Epithelial cell of prostate (primary cell): Measurements from ENCODE around the gene NPTXR.

Experiments used
- DNase-seq: peaks from one replicate; pipeline ENCODE4 v3.0.0-alpha.2; 2011; ENCODE audit warnings: low read depth, low spot score
- H3K27ac ChIP-seq: fragments of 450-650 bp; 2 replicates; pipeline ENCODE4 v1.5.1; 2017; ENCODE audit warnings: mild to moderate bottlenecking

Gene NPTXR

DNA sequence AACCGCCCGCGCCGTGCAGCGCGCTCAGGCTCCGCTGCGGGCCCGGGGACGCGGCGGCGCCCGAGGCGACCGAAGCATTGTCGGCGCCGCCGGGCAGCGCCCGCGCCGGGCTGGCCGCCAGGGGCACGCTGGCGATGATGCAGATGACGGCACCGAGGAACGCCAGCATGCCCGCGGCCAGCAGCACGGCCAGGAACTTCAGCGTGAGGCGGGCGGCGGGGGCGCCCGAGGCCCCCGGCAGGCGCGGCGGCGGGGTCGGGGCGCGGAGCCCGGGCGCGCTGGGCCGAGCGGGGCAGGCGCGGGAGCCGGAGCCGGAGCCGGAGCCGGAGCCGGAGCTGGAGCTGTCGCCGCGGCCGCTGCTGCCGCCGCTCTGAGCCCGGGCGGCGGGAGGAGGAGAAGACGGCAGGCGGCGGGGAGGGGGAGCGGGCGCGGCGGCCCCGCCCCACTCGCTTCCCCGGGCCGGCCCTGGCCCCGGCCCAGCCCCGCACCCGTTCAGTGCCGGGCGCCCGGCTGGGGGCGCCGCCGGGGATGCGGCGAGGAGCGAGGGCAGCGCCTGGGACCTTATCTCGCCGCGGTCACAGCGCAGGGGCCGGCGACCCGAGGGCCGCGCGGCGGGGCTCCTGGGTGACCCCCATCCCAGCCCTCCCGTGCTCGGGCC is at the start of gene NPTXR:
NPTXR (minus strand) TSS at position 372 of the 658 bp plus-strand sequence.
- H3K27ac ChIP-seq, result no peak within 1 kb of the TSS
- DNase-seq, result no peak

DNA sequence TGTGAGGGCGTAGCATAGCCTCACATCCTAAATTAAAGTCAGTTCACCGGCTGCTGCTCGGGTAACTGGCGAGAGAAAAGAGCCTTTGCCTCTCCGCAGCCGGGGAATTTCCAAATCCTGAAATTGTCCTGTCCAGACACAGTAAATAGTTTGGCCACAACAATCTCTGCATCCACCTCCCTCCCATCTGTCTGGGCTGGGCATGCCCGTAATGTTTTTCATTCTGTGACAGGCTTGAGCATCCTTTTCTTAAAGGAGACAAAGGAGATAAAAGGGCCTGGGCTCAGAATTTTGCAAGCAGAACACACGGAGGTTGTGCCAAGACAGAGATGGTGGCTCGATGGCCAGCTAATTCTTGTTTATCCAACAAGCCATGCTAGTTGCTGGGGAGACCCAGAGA is 47.4 kb upstream of the NPTXR start:
- DNase-seq, result no peak
- H3K27ac ChIP-seq, result no peak overlapping the region

DNA sequence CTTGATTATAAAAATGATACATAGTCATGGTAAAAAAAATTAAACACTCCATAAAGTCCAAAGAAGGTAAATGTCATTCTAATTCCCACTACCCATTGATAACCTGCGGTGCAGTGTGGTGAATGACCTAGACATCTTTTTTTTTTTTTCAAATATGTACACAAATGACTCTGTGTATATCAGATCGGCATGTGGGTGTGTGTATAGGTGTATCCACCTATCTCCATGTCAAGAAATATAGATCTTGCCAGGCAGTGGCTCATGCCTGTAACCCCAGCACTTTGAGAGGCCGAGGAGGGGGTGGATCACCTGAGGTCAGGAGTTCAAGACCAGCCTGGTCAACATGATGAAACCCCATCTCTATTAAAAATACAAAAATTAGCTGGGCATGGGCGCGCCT is 46.5 kb upstream of the NPTXR start:
- no peak overlapping the region for H3K27ac ChIP-seq
- DNase-seq, result no peak

DNA sequence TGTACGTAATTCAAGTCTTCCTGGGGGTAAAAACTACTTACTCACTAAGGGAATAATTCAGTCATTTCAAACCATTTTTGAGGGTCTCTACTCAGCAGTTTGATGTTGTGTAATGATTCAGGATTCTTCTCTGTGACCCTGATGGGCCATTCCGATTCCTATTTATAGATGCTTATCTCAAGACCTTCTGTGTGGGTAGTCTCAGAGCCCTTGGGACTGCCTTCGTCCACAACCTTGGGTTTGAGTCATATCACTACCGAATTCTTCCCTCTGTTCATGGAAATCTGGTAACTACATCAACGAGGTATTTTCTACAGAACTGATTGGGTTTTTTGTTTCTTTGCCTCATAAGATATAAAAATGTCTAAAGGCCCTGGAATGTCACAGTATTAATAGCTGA is 42.5 kb upstream of the NPTXR start:
- DNase-seq, result no peak
- no peak overlapping the region for H3K27ac ChIP-seq

DNA sequence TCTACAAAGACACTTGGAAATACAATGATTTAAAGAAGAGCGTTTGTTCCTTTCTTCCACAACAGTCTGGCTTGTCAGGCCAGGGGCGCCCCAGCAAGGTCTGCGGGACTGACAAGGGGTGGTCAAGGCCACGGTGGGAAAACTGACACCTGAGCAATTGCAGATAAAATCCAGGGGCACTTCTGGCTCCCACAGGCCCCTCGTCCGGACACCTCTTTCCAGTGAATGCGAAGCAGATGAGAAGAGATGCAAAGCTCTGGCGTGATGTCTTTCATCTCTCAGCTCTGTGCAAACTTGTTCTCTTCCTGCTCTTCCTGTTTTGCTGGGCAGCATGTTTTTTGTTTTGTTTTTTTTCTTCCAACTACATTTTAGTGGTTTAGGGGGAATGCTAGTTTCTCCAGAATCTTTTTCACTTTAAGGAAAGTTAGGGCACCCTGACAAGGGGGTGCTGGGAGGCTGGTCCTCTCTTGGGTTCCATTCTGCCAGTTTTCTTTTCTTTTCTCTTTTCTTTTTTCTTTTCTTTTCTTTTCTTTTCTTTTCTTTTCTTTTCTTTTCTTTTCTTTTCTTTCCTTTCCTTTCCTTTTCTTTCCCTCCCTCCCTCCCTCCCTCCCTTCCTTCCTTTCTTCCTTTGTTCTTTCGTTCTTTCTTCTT is 39.3 kb upstream of the NPTXR start:
- H3K27ac ChIP-seq, result no peak overlapping the region
- DNase-seq, result no peak

DNA sequence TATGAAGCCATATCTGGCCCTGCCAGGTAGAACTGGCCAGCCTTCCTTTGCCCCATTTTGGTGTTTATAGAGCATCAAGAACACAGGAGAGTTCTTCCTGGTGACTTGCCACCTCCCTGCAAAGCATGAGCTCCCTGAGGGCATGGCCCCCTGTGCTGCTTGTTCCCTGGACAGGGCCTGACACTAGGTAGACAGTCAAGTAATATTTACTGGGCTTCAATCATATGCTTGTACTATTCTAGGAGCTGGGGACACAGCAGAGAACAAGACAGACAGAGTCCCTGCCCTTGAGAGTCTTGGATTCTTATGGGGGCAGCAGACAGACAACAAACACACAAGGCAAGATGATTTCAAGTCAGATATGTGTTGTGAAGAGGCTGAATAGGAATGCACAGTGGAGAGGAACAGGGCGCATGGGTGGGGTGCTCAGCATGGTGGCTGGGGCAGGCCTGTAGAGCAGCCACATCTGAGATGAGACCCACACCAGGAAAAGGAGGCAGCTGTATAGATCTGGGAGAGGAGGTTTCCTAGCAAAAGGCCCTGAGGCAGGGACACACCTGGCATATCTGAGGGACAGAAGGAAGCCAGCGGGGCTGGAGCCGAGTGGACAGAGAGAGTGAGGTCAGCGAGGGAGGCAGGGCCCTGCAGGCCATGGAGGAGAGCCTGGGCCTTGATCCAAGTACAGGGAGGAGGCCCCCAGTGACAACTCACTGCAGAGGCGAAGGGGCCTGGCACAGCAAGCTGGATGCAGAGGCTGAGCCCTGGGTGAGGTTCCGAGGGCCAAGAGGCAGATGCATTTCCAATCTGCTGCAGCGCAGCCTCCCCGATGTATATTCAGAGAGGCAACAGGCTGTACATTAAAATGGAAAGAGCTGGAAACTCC is 38.4 kb upstream of the NPTXR start:
- no peak overlapping the region for H3K27ac ChIP-seq
- no peak for DNase-seq

DNA sequence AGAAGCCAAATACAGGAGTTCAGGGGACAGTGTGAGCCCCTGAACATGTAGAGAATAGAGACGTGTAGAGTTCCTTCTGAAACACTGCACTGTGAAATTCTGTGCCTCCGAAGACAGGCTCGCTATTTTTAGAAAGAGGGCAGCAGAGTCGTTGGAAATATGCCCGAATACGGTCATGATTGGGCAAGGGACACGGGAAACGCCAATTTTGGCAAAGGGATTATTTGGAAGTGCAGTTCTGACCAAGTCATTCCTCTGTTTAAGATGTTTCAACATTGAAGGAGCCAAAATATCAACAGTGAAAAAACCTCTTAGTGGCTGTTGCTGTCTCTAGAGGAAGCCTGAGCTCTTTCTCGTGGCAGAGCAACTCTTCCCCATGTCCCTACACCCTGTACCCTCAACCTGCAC is 37.6 kb upstream of the NPTXR start:
- no peak overlapping the region for H3K27ac ChIP-seq
- DNase-seq, result no peak

DNA sequence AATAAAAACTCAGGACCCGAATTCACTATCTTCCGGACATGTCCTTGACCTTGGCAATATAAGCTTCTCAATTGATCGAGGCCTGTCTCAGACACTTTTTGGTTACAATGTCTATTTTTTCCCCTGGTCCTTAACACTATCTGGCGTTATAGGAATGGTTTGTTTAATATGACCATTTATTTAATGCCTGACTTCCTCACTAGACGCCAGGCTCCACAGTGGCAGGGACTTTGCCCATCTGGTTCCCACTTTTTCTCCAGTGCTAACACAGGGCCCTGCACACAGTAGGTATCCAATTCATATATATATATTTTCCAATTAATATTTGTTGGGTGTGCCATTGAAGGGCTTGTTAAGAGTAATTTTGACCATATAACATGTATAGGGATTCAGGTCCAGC is 36.1 kb upstream of the NPTXR start:
- no peak overlapping the region for H3K27ac ChIP-seq
- no peak for DNase-seq

DNA sequence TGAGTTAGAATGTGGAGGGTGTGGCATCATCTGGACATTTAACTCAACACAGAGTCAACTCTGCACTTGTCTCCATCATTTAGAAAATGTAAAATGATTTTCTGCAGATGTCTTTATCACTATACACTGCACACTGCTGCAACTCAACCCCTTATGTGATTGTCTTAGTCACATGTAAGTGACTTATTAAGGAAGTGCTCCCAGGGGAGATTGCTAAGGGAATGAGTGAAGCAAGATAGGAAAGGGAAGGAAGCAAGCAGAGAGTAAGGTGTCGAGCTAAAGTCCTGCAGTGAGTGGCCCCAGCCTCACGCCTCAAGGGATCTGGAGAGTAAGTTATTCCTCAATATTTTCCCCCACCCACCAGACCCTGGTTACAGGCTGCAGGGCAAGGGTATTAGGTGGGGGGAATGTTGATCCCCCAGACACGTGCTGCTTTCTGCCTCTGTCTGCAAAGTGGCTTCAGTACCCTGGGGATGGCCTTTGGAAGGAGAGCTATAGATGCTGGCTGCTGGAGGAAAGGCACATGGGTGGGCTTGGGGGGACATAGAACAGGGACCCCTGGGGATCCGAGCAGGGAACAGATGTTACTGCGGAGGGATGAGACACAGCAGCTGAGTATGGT is 35.4 kb upstream of the NPTXR start:
- H3K27ac ChIP-seq, result no peak overlapping the region
- DNase-seq, result no peak

DNA sequence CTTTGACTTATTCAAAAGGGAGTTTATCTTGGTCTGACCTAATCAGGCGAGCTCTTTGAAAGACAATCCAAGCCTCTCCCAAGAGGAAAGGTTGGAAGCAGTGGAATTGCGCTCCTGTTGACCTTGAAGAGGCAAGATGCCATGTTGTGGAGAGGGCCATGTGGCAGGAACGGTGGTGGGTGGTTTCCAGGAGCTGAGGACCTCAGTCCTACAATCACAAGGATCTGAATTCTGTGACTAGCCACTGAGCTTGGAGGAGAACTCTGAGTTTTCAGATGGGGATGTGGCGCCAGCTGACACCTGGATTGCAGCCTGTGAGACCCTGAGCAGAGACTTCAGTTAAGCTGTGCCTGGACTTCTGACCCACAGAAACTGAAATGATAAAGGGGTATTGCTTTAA is 34.2 kb upstream of the NPTXR start:
- no peak overlapping the region for H3K27ac ChIP-seq
- no peak for DNase-seq

DNA sequence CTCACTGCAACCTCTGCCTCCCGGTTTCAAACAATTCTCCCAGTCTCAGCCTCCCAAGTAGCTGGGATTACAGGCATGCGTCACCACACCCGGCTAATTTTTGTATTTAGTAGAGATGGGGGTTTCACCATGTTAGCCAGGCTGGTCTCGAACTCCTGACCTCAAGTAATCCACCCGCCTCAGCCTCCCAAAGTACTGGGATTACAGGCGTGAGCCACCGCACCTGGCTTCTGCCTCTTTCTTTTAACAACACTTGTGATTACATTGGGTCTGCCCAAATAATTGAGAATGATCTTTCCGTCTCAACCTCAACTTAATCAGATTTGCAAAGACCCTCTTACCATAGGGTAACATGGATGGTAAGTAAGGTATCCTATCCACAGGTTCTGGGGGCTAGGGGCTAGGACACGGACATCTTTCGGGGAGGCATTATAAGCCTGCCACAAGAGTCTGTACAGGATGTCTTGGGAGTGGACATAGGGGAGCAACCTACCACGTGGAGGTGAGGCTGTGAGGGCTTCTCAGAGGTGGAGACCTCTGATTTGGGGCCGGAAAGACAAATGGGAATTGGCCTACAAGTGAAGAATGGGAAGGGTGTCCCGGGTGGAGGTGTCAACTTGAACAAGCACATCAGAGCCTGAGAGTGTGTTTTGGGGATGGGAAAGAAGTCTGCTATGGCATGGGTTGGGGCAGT is 30.8 kb upstream of the NPTXR start:
- DNase-seq, result no peak
- H3K27ac ChIP-seq, result peak overlapping the region; percentile 54

DNA sequence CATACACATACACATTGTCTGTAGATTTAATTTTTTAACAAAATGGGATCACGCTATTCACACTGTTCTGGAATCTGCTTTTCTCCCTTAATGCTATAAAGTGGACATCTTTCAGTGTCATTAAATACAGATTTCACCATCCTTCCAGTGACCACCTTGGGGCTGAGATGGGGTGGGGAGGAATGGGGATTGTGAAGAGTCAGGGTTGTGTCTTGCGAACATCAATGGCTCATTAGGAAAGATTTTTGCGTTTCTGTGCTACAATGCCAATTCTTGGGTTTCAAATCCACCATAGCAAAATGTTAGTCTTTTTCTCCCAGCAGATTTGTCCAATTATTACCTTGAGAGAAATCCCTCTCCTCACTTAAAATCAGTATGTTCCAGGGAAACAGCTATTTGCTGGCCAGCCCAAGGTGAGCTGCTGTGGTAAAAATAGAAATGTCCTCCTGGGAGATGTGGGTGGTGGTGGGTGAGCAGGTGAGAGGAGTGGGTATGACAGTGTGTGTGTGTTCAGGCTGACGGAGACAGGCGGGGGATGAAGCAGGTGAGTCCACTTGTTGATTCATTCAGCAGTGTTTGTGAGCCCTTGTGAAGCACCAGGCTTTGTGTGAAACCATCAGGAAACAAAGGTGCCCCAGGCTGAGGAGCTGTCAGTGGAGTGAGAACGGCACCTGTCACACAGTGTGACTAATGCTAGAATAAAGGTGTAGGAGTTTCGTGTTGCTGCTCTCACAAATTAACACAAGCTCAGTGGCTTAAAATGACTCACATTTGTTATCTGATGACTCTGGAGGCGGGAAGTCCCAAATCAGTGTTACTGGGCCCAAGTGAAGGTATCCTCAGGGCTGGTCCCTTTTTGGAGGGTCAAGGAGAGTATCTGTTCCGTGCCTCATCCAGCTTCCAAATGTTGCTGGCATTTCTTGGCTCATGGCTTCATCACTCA is 29.9 kb upstream of the NPTXR start:
- peak overlapping the region; percentile 54 for H3K27ac ChIP-seq
- DNase-seq, result peak; percentile 97

DNA sequence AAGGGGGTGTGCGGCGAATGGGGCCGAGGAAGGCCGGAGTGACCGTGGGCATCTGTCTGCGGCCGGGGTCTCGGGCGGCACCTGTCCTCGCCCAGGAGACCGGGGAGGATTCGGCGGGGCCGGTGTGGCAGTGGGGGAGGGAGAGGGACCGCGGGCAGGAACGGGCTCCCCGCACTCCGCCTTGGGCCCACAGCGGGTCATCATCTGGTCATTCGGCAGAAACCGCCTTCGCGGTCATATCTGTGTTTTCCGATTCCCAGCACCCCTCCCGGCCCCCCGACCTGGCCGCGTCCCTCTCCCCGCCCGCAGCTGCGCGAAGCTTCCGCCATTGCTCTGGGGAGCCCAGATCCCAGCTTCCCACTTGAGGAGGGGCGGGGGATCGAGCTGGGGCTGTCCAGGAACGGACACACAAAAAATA is 29.0 kb upstream of the NPTXR start:
- H3K27ac ChIP-seq, result peak overlapping the region; percentile 54
- no peak for DNase-seq

DNA sequence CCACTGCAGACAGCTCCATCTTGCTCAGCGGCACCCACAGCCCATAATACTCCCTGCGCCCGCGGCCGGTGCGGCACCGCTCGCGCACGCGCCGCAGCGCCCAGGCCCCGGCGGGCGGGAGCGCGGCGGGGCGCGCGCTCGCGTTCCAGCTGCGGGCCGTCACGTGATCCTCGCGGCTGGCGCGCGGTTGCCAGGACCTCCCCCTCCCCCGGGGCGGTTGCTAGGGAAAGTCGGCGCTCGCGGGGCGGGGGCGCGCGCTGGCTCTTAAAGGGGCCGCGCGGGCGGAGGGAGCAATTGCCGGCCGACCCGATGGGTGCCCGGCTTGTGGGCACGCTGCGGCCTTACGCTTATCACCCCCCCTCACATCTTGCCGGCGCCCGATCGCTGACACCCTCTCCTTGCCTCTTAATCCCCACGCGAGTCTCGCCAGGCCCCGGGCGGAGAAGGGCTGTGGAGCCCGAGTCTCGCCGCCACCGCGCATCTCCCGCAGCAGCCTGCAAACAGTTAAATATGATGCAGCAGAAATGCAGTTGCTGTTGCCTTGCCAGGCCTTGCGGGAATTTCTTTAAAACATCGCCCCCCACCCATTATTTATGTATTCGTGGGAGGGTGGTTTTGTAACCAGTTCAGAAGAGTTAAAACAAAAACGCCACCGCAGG is 28.5 kb upstream of the NPTXR start, which contains the start of gene CBX6:
CBX6 (minus strand) TSS at position 45 of the 659 bp plus-strand sequence; CDS start at position 19, 26 bp downstream.
- peak within 1 kb of the TSS; percentile 54 for H3K27ac ChIP-seq

DNA sequence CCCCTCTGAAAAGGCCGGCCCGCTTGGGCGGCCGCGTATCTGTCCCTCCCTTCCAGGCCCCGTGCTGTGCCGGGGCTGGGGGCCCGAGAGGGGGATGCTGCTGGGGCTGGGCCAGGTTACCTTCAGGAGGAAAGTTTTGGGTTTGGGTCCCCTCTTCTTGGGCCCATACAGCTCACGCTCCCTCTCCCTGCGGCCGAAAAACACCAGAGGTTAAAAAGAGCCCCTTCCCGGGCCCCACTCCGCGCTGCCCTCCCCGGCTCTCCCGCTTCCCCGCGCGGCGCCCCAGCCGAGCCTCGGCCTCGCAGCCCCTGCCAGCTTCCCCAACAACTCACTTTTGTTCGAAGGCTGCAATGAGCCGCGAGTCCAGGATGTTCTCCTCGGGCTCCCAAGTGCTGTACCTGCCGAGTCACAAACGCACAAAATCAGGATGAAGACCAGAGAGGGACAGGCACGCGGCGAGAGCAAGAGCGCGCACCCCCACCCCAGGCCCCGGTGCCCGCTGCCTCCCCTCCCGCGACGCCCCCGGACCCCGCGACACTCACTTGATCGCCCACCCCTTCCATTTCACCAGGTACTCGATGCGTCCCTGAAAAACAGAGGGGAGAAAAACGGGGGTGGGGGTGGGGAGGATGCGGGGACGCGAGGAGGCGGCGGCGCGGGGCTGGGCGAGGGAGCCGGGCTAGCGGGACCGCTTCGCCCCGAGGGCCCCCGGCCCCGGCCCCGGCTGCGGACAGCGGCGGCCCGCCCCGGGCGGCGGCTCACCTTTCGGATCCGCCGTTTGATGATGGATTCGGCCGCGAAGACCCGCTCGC is 27.7 kb upstream of the NPTXR start:
- H3K27ac ChIP-seq, result peak overlapping the region; percentile 16
- DNase-seq, result no peak

More for the DNA sequence above, 28.5 kb upstream of the NPTXR start, which contains the start of gene CBX6:
- no peak for DNase-seq

DNA sequence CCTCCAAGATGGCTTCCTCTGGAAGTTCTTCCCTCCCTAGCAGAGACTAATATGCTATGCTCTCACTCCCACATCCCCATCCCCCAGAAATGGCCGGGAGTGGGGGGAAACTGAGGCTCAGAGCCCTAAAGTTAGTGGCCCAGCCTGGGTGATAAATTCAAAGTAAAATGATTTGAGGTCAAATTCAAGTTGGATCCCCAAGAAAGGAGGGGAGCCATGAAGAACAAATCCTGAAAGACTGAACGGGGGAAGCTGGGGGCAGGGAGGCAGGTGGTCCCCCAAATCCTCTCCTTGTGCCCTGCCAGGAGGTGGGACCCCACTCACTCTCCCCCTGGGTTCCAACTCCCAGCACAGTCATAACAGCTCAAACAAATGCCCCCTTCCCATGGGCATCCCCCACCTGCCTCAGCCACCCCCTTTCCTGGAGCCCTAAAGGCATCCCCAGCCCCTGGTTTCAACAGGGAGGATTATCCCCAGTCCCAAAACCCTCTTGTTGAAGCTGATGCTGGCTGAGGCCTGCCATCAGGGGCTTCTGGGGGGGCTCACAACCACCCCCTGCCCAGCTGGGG is 27.0 kb upstream of the NPTXR start:
- DNase-seq, result no peak

DNA sequence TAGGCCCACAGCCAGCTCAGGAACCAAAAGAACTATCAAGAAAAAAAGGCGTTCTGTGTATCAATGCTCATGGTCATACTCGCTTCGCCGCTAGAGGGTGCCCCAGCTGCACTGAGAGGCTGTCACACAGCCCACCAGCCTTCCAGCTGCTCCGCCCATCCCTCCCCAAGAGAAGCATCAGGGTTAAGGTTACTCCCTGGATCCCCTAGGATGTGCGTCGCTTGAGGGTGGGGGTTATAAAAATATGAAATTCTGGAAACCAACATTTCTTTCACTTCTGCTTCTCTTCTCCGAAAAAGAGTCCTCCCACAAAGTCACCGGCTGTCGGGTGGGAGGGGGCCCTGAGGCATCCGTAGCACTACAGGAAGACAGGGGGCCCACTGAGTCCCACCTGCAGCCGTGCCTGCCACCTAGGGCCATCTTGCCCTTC is 26.5 kb upstream of the NPTXR start:
- no peak for DNase-seq
- H3K27ac ChIP-seq, result no peak overlapping the region

More for the DNA sequence above, 27.0 kb upstream of the NPTXR start:
- no peak overlapping the region for H3K27ac ChIP-seq
